Activated gamma-delta T cell (primary cell): ENCODE measurements around the gene FMO1.
"Not testable (repeated sequence)": the region's sequence is repeated elsewhere in the genome, so short reads cannot be mapped to it uniquely, and the experiment has no call there.

Experiments
- DNase-seq: peaks from one replicate; lab custom pipeline; 2025; lab: John Stamatoyannopoulos, UW

Gene FMO1

DNA sequence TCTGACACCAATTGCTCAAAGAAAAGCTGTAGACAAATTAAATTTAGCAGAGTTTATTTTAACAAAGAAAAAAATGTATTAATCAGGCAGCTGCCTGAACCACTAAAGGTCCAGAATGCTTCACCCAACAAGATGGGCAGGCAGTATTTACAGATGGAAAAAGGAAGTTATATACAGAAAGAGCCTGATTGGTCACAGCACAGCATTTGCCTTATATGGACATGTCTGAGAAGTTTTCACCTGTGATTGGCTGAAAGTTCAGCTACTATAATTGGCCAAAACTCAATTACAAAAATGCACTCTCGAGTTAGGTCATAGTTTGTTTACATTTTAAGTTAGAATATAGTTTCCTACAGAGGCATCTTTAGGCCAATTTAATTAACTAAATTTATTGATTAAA lies 15.1 kb upstream of the FMO1 start:
- no peak for DNase-seq

GRCh38 chr1:171236231-171236630 lies 12.1 kb upstream of the FMO1 start:
- not testable (repeated sequence) for DNase-seq

GRCh38 chr1:171243878-171244277 lies 4.4 kb upstream of the FMO1 start:
- no peak for DNase-seq

DNA sequence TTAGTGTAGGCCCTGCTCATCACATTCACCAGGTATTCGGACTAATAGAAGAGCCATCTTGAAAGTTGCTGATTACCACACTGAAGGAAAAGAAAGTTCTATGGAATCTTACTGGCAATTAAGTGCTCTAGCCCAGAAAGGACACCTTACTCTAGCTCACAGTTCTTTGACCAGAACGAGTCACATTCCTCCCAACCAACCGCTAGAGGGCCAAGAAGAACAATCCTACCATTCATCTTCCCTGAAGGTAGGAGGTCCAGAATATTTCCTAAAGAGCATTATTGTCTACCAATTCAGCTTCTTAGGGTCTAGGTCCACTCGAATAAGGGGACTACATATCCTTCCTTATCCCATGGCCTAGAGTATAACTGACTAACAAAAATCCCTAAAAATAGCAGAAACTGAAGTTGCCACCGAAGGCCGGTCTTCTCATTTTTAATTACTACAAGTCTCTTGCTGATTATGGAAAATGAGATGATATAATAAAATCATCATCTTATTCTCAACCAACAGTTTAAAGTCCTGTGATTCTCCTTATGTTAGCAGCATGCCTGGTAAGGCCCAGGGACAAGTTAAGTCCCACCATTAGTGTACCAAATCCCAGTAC lies 2.7 kb upstream of the FMO1 start:
- DNase-seq, result no peak

- no peak for DNase-seq
Observed at GRCh38 chr1:171247501-171247900, 793 bp upstream of the FMO1 start.

DNA sequence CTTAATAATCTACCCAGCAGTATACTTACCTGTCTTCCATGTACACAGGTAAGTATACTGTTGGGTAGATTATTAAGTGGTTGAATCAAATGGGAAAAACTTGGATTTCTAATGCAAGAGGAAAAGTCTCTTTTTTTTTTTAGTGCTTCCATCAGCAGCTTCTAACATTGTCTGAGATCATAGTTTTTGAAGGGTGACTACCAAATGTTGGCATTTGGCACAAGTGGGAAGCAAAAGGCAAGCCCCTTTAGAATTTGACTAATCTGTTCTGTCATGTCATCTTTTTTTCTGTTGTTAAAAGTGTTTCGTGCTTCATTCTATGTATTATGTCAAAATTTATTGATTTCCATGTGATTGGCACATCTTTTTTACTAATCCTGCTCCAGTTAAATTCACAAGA lies 547 bp downstream of the FMO1 start:
- no peak for DNase-seq

DNA sequence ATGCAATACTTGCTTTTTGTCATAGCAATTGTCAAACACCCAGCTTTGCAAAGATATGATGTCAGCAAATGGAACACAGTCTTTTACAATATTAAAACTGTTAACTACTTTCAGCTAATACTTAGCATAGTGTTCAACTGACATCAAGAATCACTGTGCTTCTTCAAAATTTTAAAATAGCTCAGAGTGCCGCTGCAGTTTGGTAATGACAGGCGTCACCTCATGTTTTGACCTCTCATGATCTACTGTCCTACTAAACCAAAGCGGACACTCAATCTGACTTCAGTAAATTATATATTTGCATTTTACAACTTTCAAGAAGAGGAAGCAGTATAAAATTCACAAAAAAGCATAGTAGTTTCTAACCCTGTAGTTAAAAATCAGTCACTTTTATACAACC lies 2.0 kb downstream of the FMO1 start:
- no peak for DNase-seq

GRCh38 chr1:171251042-171251951 lies 3.0 kb downstream of the FMO1 start:
- no peak for DNase-seq

DNA sequence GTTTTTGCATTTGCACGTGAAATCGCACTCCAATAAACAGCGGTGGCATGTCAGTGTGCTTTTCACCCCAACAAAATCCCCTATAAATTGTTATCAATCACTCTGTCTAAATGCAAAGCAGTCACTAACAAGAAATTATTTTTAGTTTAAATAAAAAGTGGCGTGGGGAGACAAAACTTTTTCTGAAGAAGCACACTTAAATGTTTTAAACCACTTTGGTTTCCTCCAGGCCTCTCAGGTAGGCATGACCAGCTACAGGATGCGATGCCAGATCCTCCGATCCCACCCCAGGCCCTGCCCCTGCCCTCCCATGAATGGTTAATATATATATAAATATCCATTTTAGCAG lies 3.6 kb downstream of the FMO1 start:
- no peak for DNase-seq

DNA sequence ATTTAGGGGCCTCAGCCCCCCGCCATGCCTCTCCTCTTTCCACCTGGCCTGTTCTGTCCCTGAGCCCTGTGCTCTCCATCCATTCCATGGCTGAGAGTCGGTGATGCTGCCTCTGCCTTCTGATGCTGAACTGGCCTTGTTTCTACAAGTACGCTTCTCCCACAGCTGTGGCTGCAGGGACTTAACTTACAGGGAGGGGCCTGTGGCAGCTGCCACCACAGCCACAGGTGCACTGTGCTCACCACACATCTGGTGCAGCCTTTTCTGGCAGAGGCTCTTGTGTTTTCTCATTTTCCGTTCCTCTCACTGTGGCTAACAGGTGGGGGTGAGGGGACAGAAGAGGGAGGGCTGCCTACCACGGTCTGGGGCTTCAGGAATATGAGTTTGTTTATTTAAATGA lies 4.2 kb downstream of the FMO1 start:
- no peak for DNase-seq

- no peak for DNase-seq
Observed at GRCh38 chr1:171254859-171255258, 6.6 kb downstream of the FMO1 start.

DNA sequence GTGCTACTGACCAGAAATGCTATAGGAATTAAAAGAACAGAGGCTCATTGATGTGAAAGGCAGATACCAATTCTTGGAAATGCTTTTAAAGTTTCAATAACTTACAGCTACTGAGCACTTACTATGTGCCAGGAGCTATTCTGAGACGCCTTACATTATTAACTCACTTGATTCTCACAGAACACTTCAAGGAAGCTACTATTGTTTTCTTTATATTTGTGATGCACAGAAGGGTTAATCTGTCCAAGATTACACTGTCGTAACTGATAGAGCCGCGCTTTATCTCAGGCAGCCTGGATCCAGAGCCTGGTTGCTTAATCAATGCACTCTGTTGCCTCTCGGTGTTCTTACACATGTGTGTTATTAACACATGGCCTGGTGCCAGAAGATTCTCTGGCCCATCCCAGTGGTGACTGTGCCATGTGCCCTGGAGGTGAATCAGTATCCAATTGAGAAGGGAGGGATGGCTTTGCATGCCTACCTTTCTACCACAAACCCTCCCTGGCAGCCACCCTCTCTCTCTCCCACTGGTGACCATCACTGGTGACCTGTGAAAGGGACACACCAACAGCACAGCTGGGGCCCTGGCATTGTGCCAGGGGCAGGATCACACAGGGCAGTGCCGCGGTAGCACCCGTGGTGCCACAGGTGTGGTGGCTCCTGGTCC lies 8.8 kb downstream of the FMO1 start:
- no peak for DNase-seq

DNA sequence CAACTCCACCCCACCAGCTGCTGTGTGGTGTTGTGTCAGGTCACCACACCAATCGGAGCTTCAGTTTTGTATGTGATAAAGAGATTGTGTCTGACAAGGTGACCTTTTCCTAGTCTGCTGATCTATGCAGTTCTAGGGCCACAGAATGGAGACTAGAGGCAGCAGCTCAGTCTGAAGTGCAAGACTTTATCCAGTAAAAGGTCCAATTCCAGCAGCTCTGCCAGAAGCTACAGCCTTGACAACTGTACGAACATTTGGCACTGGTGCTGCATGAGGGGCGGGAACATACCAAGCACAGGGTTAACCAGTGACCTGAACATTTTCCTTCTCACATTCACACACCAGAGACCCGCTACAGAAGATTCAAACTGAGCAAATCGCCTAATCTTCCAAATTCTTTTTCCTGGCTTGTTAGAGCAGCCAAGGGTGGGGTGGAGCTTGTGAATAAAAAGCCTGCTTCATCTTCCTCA lies 9.3 kb downstream of the FMO1 start:
- no peak for DNase-seq

DNA sequence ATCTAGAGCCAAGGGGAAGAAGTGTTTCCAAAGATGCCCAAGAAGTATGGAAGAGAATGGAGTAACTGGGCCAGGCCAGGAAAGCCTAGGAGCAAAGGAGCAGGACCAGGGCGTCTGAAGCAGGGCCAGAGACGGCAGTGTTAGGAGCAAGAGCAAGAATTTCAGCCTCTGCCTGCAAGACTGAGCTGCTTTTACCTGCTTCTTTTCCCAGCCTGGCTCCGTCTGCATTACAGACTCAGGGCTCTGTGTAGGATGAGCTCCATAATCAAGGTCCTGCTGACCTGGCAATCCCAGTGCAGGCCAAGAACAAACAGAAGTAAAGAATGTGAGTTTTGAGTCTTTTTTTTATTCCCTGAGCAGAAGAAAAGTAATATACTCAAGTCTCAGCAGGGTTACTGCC lies 10.1 kb downstream of the FMO1 start:
- DNase-seq, result no peak

GRCh38 chr1:171258943-171259342 lies 10.6 kb downstream of the FMO1 start:
- DNase-seq, result no peak

DNA sequence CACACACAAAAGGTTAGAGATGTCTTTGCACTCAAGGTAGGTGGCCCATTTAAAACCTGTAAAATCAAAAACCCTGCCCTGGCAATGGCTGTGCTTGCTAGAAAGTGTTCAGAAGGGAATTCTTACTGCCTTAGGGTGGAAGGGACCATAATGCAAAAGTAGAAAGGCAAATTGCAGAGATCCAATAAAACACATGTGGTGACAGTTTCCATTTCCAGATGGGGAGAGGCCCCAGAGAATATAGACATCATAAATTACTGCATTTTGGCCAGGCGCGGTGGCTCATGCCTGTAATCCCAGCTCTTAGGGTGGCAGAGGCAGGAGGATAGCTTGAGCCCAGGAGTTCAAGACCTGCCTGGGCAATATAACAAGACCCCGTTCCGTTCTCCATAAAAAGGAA lies 13.0 kb downstream of the FMO1 start:
- no peak for DNase-seq

DNA sequence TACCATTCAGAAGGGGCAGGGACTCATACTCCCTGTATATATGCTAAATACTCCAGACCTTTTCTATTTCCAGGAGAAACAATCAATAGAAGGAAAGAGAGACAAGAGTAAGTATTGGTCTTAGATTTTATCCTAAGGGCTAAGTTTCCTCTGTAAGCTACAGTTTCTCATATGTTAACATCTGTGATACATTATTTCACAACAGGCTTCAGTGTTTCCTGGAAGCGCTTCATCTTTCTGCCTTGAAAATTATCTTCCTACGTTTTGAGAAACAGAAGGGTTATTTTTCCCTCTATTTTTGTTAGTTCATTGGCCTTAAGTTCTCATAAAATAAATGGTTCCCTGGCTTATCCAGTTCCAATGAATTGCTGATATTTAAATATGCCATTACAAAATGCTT lies 15.6 kb downstream of the FMO1 start:
- DNase-seq, result no peak

- DNase-seq, result no peak
Observed at GRCh38 chr1:171265686-171266085, 17.4 kb downstream of the FMO1 start.

- no peak for DNase-seq
Observed at GRCh38 chr1:171266930-171267329, 18.6 kb downstream of the FMO1 start.

DNA sequence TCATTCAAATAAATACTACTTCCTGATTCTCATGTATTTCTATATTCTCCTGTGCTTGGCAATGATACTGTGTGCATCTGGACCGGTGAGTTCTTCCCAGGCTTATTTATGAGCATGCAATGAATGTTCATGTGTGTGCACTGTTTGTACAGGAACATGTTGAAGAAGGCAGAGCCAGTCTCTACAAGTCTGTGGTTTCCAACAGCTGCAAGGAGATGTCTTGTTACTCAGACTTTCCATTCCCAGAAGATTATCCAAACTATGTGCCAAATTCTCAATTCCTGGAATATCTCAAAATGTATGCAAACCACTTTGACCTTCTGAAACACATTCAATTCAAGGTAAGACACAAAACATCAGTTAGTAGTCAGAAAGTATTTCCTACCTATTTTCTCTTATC lies 19.1 kb downstream of the FMO1 start:
- no peak for DNase-seq

- no peak for DNase-seq
Observed at GRCh38 chr1:171270806-171271205, 22.5 kb downstream of the FMO1 start.

DNA sequence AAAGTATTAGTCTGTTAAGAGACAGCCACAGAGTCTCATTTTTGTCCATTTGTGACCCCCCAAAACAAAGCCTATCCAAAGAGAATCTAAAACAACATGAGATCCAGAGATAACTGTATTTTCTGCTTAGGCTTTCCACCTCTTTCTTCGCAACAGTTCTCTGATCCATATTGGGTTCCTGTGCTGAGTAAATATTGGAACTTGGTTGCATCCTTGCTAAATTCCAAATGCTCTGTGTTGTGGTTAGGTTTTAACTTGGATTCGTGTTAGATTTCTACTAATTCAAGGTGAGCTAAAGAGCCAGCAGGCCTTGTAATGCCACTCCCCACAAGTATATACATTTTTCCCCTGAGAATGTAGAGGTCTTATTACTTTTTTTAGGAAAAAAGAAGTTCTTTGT lies 29.2 kb downstream of the FMO1 start:
- no peak for DNase-seq

GRCh38 chr1:171279234-171279633 lies 30.9 kb downstream of the FMO1 start:
- no peak for DNase-seq
